HUES48 (cell line): ENCODE data around the gene ARSK.
A peak's percentile ranks its signal among the peaks of the same experiment; 100 is the strongest.

ENCODE experiments used
- H3K27ac ChIP-seq: one replicate; pipeline ENCODE4 v1.7.0; 2013; ENCODE audit warnings: low read depth, low read length, inconsistent platforms
- H3K27me3 ChIP-seq: 2 replicates; pipeline ENCODE4 v1.6.1; 2013; ENCODE audit warnings: mild to moderate bottlenecking, low read length; ENCODE audit not compliant: control insufficient read depth, insufficient read depth
- H3K36me3 ChIP-seq: 2 replicates; pipeline ENCODE4 v1.6.1; 2013; ENCODE audit warnings: low read length; ENCODE audit not compliant: control insufficient read depth, insufficient read depth
- H3K4me1 ChIP-seq: 2 replicates; pipeline ENCODE4 v1.6.1; 2013; ENCODE audit warnings: mild to moderate bottlenecking, low read length; ENCODE audit not compliant: control insufficient read depth, insufficient read depth
- H3K4me3 ChIP-seq: 2 replicates; pipeline ENCODE4 v1.5.1; 2013; ENCODE audit warnings: mild to moderate bottlenecking, low read depth, low read length
- H3K9ac ChIP-seq: 2 replicates; pipeline ENCODE4 v1.6.1; 2013; ENCODE audit warnings: mild to moderate bottlenecking, low read depth, low read length, moderate library complexity
- H3K9me3 ChIP-seq: 2 replicates; pipeline ENCODE4 v1.6.1; 2013; ENCODE audit warnings: low read length; ENCODE audit not compliant: control insufficient read depth, insufficient read depth

ARSK gene

DNA sequence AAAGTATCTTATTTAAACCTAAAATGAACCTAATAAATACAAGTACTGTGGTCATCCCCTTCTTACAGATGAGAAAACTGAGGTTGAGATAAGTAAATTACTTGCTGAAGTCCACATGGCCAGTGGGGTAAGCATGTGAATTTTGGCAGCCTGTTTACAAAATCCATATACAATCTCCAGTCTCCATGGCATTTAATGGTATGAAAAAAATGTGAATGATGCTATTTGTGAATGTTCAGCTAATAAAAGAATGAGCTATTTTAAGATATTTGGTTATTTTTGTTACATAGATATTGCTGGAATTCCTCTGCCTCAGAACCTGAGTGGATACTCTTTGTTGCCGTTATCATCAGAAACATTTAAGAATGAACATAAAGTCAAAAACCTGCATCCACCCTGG is 45.7 kb downstream of the ARSK start:
- H3K9me3 ChIP-seq = no peaks in the 10 kb centered on the region
- H3K4me3 ChIP-seq = no peak overlapping the region
- H3K27ac ChIP-seq = no peak overlapping the region
- H3K27me3 ChIP-seq = no peaks in the 10 kb centered on the region
- H3K36me3 ChIP-seq = 0 out of 2 replicates have a peak, but pooled peaks cover 5% of the 10 kb centered on the region
- no peaks in the 10 kb centered on the region for H3K4me1 ChIP-seq
- H3K9ac ChIP-seq = no peak overlapping the region

DNA sequence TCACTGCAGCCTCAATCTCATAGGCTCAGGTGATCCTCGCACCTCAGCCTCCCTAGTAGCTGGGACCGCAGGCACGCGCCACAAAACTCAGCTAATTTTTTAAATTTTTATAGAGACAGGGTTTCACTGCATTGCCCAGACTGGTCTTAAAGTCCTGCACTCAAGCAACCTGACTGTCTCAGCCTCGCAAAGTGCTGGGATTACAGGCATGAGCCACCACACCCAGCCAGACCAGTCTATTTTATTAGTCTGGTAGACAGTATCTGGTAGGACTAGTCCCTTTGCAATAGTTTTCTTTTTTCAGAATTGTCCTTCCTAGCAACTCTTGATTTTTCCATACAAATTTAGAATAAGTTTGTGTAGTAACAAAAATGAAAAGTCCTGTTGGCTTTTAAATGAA is 50.9 kb downstream of the ARSK start:
- Histone ChIP-seq H3K9ac (no peak overlapping the region), H3K9me3 (no peaks in the 10 kb centered on the region), H3K27ac (no peak overlapping the region), H3K27me3 (no peaks in the 10 kb centered on the region), H3K4me3 (no peak overlapping the region), H3K36me3 (0 out of 2 replicates have a peak, but pooled peaks cover 3% of the 10 kb centered on the region), H3K4me1 (no peaks in the 10 kb centered on the region)

GRCh38 chr5:95606419-95606818 is 51.5 kb downstream of the ARSK start:
- Histone ChIP-seq H3K9me3 (no peaks in the 10 kb centered on the region), H3K9ac (no peak overlapping the region), H3K36me3 (no peaks in the 10 kb centered on the region), H3K4me1 (no peaks in the 10 kb centered on the region), H3K27ac (no peak overlapping the region), H3K4me3 (no peak overlapping the region), H3K27me3 (no peaks in the 10 kb centered on the region)

- Histone ChIP-seq H3K4me1 (no peaks in the 10 kb centered on the region), H3K27me3 (no peaks in the 10 kb centered on the region), H3K27ac (no peak overlapping the region), H3K4me3 (no peak overlapping the region), H3K9ac (no peak overlapping the region), H3K36me3 (no peaks in the 10 kb centered on the region), H3K9me3 (no peaks in the 10 kb centered on the region)
These were observed 54.8 kb downstream of the ARSK start for GRCh38 chr5:95609711-95610110.

DNA sequence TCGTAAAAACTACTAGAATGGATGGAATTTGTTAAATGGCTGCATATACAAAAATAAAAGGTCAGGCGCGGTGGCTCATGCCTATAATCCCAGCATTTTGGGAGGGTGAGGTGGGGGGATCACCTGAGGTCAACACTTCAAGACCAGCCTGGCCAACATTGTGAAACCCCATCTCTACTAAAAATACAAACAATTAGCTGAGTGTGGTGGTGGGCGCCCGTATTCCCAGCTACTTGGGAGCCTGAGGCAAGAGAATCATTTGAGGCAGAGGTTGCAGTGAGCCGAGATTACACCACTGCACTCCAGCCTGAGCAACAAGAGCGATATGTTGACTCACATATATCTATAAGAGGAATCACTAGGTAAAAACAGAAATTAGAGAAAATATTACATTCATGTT is 55.6 kb downstream of the ARSK start:
- Histone ChIP-seq H3K9ac (no peak overlapping the region), H3K9me3 (no peaks in the 10 kb centered on the region), H3K36me3 (no peaks in the 10 kb centered on the region), H3K4me1 (no peaks in the 10 kb centered on the region), H3K27me3 (no peaks in the 10 kb centered on the region), H3K4me3 (no peak overlapping the region), H3K27ac (no peak overlapping the region)

DNA sequence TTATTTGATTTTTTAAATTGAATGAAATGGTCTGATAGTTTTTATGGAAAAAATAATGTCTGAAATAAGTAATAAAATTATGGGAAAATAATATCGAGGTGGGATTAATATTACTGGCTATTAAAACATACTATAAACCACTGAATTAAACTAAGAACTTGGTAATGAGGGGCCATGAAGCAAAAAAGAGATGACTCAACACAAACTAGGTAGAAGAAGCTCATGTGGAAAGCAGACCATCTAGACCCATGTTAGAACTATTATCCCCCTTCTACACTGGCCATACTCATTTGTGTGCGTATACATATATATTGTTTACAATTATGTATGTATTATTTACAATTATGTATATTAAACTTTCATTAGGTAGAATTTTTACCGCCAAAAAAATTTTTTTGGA is 56.5 kb downstream of the ARSK start:
- H3K4me1 ChIP-seq = no peaks in the 10 kb centered on the region
- H3K36me3 ChIP-seq = no peaks in the 10 kb centered on the region
- H3K4me3 ChIP-seq = no peak overlapping the region
- H3K27me3 ChIP-seq = no peaks in the 10 kb centered on the region
- no peak overlapping the region for H3K27ac ChIP-seq
- no peak overlapping the region for H3K9ac ChIP-seq
- H3K9me3 ChIP-seq = no peaks in the 10 kb centered on the region

DNA sequence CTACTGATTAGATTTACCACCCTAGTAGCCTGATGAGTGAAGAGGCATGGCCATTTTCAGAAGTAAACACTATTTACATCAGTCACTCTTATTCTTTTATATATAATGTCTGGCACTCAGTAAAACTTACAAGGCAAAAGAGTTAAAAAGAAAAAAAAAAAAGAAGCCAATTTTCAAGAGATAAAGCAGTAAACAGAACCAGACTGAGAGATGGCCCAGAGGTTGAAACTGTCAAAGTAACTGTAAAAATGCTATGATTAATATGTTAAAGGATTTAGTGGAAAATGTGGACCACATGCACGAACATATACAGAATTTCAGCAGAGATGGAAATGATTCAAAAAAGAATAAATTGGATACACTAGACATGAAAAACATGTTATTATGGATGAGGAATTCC is 58.6 kb downstream of the ARSK start:
- no peaks in the 10 kb centered on the region for H3K4me1 ChIP-seq
- no peak overlapping the region for H3K27ac ChIP-seq
- H3K4me3 ChIP-seq = no peak overlapping the region
- no peaks in the 10 kb centered on the region for H3K36me3 ChIP-seq
- H3K9me3 ChIP-seq = no peaks in the 10 kb centered on the region
- H3K9ac ChIP-seq = no peak overlapping the region
- peaks cover 10% of the 10 kb centered on the region for H3K27me3 ChIP-seq

- H3K4me1 ChIP-seq = no peaks in the 10 kb centered on the region
- no peaks in the 10 kb centered on the region for H3K9me3 ChIP-seq
- H3K4me3 ChIP-seq = no peak overlapping the region
- no peak overlapping the region for H3K9ac ChIP-seq
- H3K27ac ChIP-seq = no peak overlapping the region
- no peaks in the 10 kb centered on the region for H3K36me3 ChIP-seq
- H3K27me3 ChIP-seq = peaks cover 26% of the 10 kb centered on the region
These were observed 60.2 kb downstream of the ARSK start for GRCh38 chr5:95615164-95615467.

DNA sequence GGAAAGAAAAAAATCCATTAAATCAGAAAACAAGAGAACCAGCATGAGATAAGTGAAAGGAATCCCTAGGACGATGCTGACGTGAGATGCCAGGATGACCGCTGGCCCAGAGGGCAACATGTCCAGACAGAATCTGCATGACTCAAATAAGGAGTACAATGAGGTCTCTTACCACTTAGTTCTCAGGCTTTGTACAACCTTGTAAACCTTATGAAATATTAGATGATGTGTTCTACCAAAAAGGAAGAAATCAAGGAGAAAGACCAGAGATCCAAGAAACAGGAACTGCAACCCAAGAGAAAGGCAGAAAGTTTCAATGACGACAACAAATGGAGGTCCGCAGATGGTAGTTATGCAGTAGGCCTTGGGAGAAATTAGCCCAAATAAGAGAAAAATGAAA is 62.2 kb downstream of the ARSK start:
- Histone ChIP-seq H3K9ac (no peak overlapping the region), H3K9me3 (no peaks in the 10 kb centered on the region), H3K27me3 (peaks cover 45% of the 10 kb centered on the region), H3K4me3 (no peak overlapping the region), H3K36me3 (no peaks in the 10 kb centered on the region), H3K4me1 (peaks cover 5% of the 10 kb centered on the region; the same call in 1 of the 2 replicates), H3K27ac (no peak overlapping the region)

GRCh38 chr5:95619096-95619495 is 64.2 kb downstream of the ARSK start:
- Histone ChIP-seq H3K9me3 (no peaks in the 10 kb centered on the region), H3K4me1 (peaks cover 5% of the 10 kb centered on the region; the same call in 1 of the 2 replicates), H3K27ac (no peak overlapping the region), H3K4me3 (no peak overlapping the region), H3K36me3 (no peaks in the 10 kb centered on the region), H3K27me3 (peaks cover 64% of the 10 kb centered on the region), H3K9ac (no peak overlapping the region)

GRCh38 chr5:95619514-95620029 is 64.7 kb downstream of the ARSK start:
- no peak overlapping the region for H3K27ac ChIP-seq
- peaks cover 5% of the 10 kb centered on the region; the same call in 1 of the 2 replicates for H3K4me1 ChIP-seq
- no peaks in the 10 kb centered on the region for H3K36me3 ChIP-seq
- H3K9ac ChIP-seq = no peak overlapping the region
- H3K27me3 ChIP-seq = peaks cover 64% of the 10 kb centered on the region
- H3K4me3 ChIP-seq = peak overlapping the region; percentile 63
- no peaks in the 10 kb centered on the region for H3K9me3 ChIP-seq
